Caco-2 (cell line): ENCODE results near the gene NOTCH2. TPM values are rescaled to one million over a fixed set of nuclear protein-coding genes. Genes with fewer than 3 reads are reported as not detected.

ENCODE experiments used
- BruUV-seq: library from RNA; stranded (reverse); fragments of 400-500 nt; replicated peaks from 2 replicates; lab custom pipeline; 2021; lab: Mats Ljungman, UMichigan
- CTCF ChIA-PET: fragments of 300-600 bp; sonication (Branson Sonifier 250); formaldehyde crosslinking; loops from one replicate; lab custom pipeline; 2022; ENCODE audit warnings: antibody characterized with exemption; lab: Charles Lee
- POLR2A ChIA-PET: fragments of 300-600 bp; sonication (Branson Sonifier 250); formaldehyde crosslinking; loops from one replicate; lab custom pipeline; 2022; ENCODE audit warnings: antibody characterized with exemption; lab: Charles Lee
- DNase-seq, 2 experiments: peaks; one replicate each; pipeline versions ENCODE4 v3.0.0 to v3.0.0-alpha.2; 2020 to 2022
- H3K27me3 ChIP-seq: replicated peaks from 2 replicates; pipeline ENCODE4 v1.6.0; 2011; ENCODE audit warnings: low read length; ENCODE audit not compliant: control insufficient read depth, insufficient read depth
- H3K36me3 ChIP-seq: 2 replicates; pipeline ENCODE4 v1.5.1; 2011; ENCODE audit warnings: low read length; ENCODE audit not compliant: control insufficient read depth, insufficient read depth
- H3K4me1 ChIP-seq: fragments of 250-450 bp; sonication (Bioruptor Pico); 2 replicates; pipeline ENCODE4 v1.5.1; 2020; ENCODE audit warnings: mild to moderate bottlenecking
- H3K4me3 ChIP-seq: 2 replicates; pipeline ENCODE4 v1.5.1; 2011; ENCODE audit warnings: low read depth, mild to moderate bottlenecking, control low read depth, low read length
- H3K9me3 ChIP-seq: fragments of 250-450 bp; sonication (Bioruptor Pico); 2 replicates; pipeline ENCODE4 v1.5.1; 2020; ENCODE audit warnings: mild to moderate bottlenecking, moderate library complexity
- H3K27ac Mint-ChIP-seq: one replicate; pipeline ENCODE4 v1.8.0; 2022; ENCODE audit warnings: mixed read lengths; ENCODE audit not compliant: unreplicated experiment
- H3K27me3 Mint-ChIP-seq: one replicate; pipeline ENCODE4 v1.8.0; 2022; ENCODE audit warnings: mixed read lengths; ENCODE audit not compliant: insufficient read depth, unreplicated experiment
- H3K36me3 Mint-ChIP-seq: one replicate; pipeline ENCODE4 v1.8.0; 2022; ENCODE audit warnings: mild to moderate bottlenecking, mixed read lengths; ENCODE audit not compliant: insufficient read depth, unreplicated experiment
- H3K4me1 Mint-ChIP-seq: one replicate; pipeline ENCODE4 v1.8.0; 2022; ENCODE audit warnings: low read depth, mixed read lengths; ENCODE audit not compliant: unreplicated experiment
- H3K4me3 Mint-ChIP-seq: one replicate; pipeline ENCODE4 v1.8.0; 2022; ENCODE audit warnings: mild to moderate bottlenecking, moderate library complexity, mixed read lengths; ENCODE audit not compliant: unreplicated experiment
- H3K9me3 Mint-ChIP-seq: one replicate; pipeline ENCODE4 v1.8.0; 2022; ENCODE audit warnings: mixed read lengths; ENCODE audit not compliant: unreplicated experiment
- intact Hi-C: fragments of 100-400 bp; cut with micrococcal nuclease; formaldehyde crosslinking; loops from one replicate; pipeline ENCODE4 v1.10.0; 2022; ENCODE audit not compliant: unreplicated experiment
- total RNA-seq: library from RNA; stranded (reverse); gene quantifications from 2 replicates; pipeline ENCODE4 v1.2.3, GENCODE V29; 2022
- TF ChIP-seq, protein P1 (sequence below), 2 experiments: fragments of 200-600 bp in 1 of 2; IDR thresholded peaks; 1 replicate in 1 of 2; 2 replicates in 1 of 2; pipeline versions ENCODE4 v1.5.1 to v1.8.0; 2011 to 2022; ENCODE audit warnings: antibody characterized with exemption in 1 of 2, control low read depth in 1 of 2, inconsistent platforms in 1 of 2, low read depth in 1 of 2, low read length in 1 of 2, mild to moderate bottlenecking in 1 of 2, moderate library complexity in 1 of 2; ENCODE audit not compliant: insufficient read depth in 1 of 2, severe bottlenecking in 1 of 2, unreplicated experiment in 1 of 2

NOTCH2 gene
- total RNA-seq, 1 experiment from 2014 or later, result 41.1 TPM

DNA sequence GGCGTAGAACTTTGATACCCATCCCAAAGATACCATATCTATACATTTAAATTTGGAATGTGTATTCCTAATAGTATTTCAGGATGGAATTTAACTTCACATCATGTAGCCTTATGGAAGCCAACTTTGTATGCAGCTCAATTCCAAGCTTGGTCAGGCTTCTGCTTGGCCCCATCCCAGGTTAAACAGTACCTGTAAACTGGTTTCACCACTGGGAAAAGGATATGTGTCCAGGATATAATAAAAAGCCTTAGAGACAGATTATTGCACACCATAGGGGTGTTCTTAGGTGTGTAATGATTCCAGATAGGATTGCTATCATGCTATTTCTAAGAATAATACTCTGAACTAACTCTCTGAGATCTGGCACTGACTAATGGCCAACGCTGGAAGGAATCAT lies 201.3 kb downstream of the NOTCH2 start:
- TF ChIP-seq, protein P1, sequence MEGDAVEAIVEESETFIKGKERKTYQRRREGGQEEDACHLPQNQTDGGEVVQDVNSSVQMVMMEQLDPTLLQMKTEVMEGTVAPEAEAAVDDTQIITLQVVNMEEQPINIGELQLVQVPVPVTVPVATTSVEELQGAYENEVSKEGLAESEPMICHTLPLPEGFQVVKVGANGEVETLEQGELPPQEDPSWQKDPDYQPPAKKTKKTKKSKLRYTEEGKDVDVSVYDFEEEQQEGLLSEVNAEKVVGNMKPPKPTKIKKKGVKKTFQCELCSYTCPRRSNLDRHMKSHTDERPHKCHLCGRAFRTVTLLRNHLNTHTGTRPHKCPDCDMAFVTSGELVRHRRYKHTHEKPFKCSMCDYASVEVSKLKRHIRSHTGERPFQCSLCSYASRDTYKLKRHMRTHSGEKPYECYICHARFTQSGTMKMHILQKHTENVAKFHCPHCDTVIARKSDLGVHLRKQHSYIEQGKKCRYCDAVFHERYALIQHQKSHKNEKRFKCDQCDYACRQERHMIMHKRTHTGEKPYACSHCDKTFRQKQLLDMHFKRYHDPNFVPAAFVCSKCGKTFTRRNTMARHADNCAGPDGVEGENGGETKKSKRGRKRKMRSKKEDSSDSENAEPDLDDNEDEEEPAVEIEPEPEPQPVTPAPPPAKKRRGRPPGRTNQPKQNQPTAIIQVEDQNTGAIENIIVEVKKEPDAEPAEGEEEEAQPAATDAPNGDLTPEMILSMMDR (IDR thresholded peaks at IDR 0.05; ENCODE audit: insufficient read depth in 1 of 2, low read depth in 1 of 2, low read length in 1 of 2, severe bottlenecking in 1 of 2, unreplicated experiment in 1 of 2), result no peak
- Mint-ChIP-seq H3K9me3 (no peaks in the 10 kb centered on the region), H3K4me1 (no peaks in the 10 kb centered on the region), H3K27me3 (no peaks in the 10 kb centered on the region), H3K4me3 (no peak overlapping the region), H3K27ac (no peak overlapping the region), H3K36me3 (peaks cover 6% of the 10 kb centered on the region)
- H3K4me3 ChIP-seq, result no peak overlapping the region
- no peaks in the 10 kb centered on the region for H3K4me1 ChIP-seq
- no TSS peak for BruUV-seq
- H3K9me3 ChIP-seq, result no peaks in the 10 kb centered on the region
- no peaks in the 10 kb centered on the region for H3K27me3 ChIP-seq
- ChIA-PET POLR2A (no interaction called here), CTCF (no interaction called here)
- no peaks in the 10 kb centered on the region for H3K36me3 ChIP-seq
- DNase-seq, result no peak
- intact Hi-C loops, result no loop called here

GRCh38 chr1:119866451-119866850 lies 203.0 kb downstream of the NOTCH2 start:
- Mint-ChIP-seq H3K4me3 (no peak overlapping the region), H3K36me3 (peaks cover 6% of the 10 kb centered on the region), H3K9me3 (no peaks in the 10 kb centered on the region), H3K27me3 (no peaks in the 10 kb centered on the region), H3K27ac (no peak overlapping the region), H3K4me1 (peaks cover 2% of the 10 kb centered on the region)
- TF ChIP-seq, protein P1 (IDR thresholded peaks at IDR 0.05; ENCODE audit: insufficient read depth in 1 of 2, low read depth in 1 of 2, low read length in 1 of 2, severe bottlenecking in 1 of 2, unreplicated experiment in 1 of 2), result no peak
- CTCF ChIA-PET, result no interaction called here
- no peaks in the 10 kb centered on the region for H3K4me1 ChIP-seq
- no peaks in the 10 kb centered on the region for H3K9me3 ChIP-seq
- DNase-seq, result no peak
- H3K27me3 ChIP-seq, result no peaks in the 10 kb centered on the region
- intact Hi-C loops, result no loop called here
- H3K4me3 ChIP-seq, result no peak overlapping the region
- no TSS peak for BruUV-seq
- no peaks in the 10 kb centered on the region for H3K36me3 ChIP-seq
- POLR2A ChIA-PET, result no interaction called here

DNA sequence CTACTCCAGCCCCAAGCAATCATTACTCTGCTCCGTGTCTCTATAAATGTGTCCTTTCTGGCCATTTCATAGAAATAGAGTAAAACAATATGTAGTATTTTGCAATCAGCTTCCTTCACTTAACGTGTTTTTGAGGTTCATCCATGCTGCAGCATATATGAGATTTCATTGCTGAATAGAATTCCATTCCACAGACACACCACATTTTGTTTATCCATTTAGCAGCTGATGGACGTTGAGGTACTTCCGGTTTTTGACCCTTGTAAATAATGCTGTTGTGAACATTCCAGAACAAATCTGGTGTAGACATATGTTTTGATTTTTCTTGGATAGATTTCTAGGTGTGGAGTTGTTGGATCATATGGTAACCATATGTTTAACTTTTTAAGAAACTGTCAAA lies 203.8 kb downstream of the NOTCH2 start:
- Mint-ChIP-seq H3K27me3 (no peaks in the 10 kb centered on the region), H3K4me1 (peaks cover 6% of the 10 kb centered on the region), H3K9me3 (no peaks in the 10 kb centered on the region), H3K36me3 (peaks cover 6% of the 10 kb centered on the region), H3K4me3 (no peak overlapping the region), H3K27ac (no peak overlapping the region)
- ChIA-PET POLR2A (no interaction called here), CTCF (no interaction called here)
- BruUV-seq, result no TSS peak
- no peaks in the 10 kb centered on the region for H3K36me3 ChIP-seq
- H3K27me3 ChIP-seq, result no peaks in the 10 kb centered on the region
- no peak overlapping the region for H3K4me3 ChIP-seq
- intact Hi-C loops, result no loop called here
- TF ChIP-seq, protein P1 (IDR thresholded peaks at IDR 0.05; ENCODE audit: insufficient read depth in 1 of 2, low read depth in 1 of 2, low read length in 1 of 2, severe bottlenecking in 1 of 2, unreplicated experiment in 1 of 2), result no peak
- no peaks in the 10 kb centered on the region for H3K4me1 ChIP-seq
- no peaks in the 10 kb centered on the region for H3K9me3 ChIP-seq
- no peak for DNase-seq
